Stimulated activated CD8-positive, alpha-beta memory T cell treated with anti-CD3 and anti-CD28 coated beads, Interleukin-4, amount 100 ng/mL, for 1 hour (primary cell): Measurements from ENCODE around the gene PTPN22.
"Not testable (repeated sequence)": the region's sequence is repeated elsewhere in the genome, so short reads cannot be mapped to it uniquely, and the experiment has no call there.

Source experiments
- DNase-seq, 2 donors: peaks; one replicate each; pipeline ENCODE4 v3.0.0-alpha.2; 2020; ENCODE audit warnings: low read depth in 2 of 2, low spot score in 1 of 2

PTPN22 gene

GRCh38 chr1:113852694-113853093 is 18.8 kb downstream of the PTPN22 start:
- not testable (repeated sequence) for DNase-seq

DNA sequence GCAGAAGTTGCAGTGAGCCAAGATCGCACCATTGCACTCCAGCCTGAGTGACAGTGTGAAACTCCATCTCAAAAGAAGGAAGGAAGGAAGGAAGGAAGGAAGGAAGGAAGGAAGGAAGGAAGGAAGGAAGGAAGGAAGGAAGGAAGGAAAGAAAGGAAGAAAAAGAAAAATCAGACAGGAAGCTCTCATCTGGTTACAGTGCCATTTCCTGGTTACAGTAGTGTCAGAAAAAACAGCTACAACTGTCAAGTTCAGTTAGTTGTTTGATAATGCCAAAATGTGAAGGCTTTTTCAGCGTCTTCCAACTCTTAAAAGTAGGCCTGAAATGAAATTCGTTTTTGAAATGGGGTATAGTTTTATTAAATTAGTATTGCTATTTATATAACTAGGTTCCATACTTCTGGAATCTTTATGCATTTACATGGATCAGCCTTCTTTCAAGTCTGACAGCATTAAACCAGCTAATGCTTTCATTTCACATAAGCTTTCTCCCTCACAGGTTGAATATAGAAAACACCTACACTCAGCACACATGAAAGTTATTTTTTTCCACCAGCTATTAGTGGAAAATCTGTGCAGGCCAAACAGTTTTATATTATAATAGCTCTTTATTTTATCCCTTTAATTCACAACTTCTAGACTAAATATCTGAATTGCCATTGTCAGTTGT is 21.2 kb downstream of the PTPN22 start:
- DNase-seq = no peak

DNA sequence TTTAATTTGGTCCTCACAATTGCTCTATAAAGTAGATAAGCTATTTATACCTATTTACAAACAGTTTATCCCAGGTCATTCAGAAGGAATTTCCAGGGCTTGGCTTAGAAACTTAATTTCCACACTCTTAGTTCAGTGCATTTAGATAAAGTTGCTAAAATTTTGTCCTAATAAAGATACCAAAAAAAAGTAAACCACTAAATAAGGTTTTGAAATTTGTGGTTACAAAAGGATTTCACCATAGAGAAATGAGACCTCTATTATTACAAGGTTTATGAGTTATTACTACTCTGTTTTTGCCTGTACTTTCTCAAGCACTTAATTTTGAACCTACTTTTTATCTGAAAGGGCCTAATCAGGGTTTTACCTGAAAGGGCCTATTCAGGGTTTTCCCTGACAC is 22.4 kb downstream of the PTPN22 start:
- DNase-seq = no peak

DNA sequence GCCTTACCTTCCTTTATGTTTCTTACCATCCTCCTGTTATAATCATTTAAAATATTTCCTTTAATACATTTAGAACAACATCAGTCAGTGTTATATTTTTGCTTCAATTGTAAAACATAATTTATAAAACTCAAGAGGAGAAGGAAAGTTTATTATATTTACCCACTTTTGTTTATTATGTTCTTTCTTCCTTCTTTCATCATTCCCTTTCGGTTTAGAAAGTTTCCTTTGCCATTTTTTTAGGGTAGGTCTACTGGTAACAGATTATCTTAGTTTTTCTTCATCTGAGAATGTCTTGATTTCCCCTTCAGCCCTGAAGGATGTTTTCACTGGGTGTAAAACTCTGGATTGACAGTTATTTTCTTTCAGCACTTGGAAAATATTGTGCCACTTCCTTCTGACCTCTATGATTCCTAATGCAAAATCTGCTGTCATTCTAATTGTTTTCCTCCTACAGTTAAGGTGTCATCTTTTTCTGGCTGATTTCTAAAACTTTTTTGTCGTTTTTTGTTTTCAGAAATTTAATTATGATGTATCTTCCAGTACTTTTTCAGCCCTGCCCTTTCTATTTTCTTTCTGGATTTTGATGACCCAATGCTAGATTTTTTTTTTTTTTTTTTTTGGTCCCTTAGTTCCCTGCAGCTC is 25.0 kb downstream of the PTPN22 start:
- DNase-seq = no peak

DNA sequence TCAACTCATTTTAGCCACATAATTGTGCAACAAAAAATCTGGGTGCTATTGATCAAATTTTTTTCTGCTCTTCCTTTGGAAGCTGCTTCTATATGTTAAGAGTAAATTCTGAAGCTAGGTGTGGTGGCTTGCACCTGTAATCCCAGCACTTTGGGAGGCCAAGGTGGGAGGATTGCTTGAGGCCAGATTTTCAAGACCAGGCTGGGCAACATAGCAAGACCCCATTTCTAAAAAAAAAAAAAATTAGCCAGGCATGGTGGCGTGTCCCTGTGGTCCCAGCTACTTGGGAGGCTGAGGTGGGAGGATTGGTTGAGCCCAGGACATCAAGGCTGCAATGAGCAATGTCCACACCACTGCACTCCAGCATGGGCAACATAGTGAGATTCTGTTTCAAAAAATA is 35.0 kb downstream of the PTPN22 start:
- no peak for DNase-seq

DNA sequence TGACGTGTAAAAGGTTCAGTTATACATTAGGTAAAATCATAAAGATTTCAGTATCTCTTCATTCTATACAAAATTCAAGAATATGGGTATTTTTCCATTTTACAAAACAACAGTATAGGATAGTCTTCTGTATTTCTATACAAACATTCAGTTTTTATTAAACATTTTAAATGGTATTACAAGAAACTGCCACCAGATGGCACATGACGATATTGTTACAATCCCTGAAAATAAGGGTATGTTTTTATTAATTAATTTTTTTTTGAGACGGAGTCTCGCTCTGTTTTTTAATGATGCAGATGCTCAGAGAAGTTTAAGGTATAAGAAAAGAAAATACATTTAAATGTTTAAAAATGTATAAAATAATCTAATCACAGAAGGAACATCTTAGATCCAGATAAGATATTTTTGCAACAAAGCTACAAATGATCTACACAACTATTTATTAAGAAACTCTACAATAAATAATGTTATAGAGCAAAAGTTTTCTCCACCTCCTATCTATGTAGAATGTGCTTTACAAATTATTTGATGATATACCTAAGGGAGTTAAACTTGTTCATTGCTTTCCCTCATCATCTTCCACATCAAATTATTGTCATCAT is 35.7 kb downstream of the PTPN22 start:
- no peak for DNase-seq

DNA sequence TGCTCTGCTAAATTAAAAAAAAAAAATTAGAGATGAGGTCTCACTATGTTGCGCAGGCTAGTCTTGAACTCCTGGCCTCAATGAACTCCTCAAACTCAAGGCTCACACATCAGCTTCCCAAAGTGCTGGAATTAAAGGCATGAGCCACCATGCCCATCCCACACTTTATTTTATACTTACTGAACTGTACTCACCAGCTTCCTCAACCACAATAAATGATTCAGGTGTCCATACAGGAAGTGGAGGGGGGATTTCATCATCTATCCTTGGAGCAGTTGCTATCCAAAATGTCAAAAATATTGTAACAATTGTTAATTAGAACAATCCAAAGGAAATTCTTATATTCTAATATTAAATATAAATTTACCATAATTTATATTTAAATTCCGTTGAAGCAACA is 36.8 kb downstream of the PTPN22 start:
- no peak for DNase-seq

DNA sequence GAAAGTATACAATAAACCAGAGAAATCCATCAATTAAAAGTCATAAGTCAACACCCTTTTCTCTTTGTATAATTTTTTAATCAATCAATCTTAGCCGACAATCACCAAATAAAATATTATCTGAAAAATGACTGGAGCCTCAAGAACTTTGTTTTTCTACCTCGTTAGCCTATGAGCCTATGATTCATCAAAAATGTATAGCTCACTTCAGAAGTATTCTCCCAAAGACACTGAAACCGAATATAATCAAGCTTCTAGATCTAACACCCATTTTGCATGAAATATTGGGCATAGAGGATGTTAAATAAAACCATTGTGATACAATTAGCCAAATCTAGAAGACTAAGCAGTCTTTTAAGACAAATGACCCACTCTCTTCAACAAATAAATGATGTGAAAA is 41.5 kb downstream of the PTPN22 start:
- DNase-seq = no peak

DNA sequence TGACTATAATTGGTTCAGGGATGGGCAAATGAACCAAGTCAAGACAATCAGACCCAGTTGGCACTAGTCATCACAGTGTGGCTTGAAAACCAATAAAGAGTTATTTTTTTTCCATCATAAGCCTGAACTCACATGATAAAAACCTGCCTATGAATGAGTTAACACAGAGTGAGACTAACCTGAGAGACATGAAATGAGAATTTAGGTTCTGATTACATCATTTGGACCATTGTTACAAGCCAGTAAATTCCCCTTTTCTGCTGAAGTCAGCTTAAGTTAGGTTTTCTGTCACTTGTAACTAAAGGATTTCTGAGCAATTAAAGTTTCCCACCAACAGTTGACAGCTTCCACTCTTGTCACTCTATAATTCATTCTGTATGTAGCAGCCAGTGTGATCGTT is 49.6 kb downstream of the PTPN22 start:
- DNase-seq = no peak

DNA sequence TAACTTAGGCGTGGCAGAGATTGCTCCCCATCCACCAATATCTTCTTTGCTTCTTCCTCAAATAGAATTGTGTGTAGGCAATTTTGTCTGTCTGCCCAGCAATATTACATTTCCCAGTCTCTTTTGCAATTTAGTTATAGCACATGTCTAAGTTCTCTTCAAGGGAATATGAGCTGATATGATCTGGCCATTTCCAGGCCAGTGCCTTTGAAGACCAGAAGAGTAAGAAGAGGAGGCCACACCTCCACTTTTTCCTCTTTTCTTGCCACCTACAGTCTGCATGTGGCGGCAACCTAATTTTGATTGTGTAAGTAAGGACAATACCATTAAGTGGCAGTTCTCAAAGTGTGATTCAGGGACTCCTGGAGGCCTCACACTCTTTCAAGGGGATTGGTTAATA is 52.9 kb downstream of the PTPN22 start:
- DNase-seq = no peak

- DNase-seq = no peak
Measured at GRCh38 chr1:113813218-113813617, 58.3 kb downstream of the PTPN22 start.

GRCh38 chr1:113812661-113813135 is 58.8 kb downstream of the PTPN22 start:
- DNase-seq = no peak

- peak; percentile 92 to 97 for DNase-seq
Measured at GRCh38 chr1:113811888-113812660, 59.4 kb downstream of the PTPN22 start, which contains the start of gene RSBN1. Gene RSBN1, minus strand, starts transcription at chr1:113812476. Its CDS starts 64 bp downstream, at chr1:113812412.

- DNase-seq = no peak
Measured at GRCh38 chr1:113811156-113811887, 60.2 kb downstream of the PTPN22 start.

DNA sequence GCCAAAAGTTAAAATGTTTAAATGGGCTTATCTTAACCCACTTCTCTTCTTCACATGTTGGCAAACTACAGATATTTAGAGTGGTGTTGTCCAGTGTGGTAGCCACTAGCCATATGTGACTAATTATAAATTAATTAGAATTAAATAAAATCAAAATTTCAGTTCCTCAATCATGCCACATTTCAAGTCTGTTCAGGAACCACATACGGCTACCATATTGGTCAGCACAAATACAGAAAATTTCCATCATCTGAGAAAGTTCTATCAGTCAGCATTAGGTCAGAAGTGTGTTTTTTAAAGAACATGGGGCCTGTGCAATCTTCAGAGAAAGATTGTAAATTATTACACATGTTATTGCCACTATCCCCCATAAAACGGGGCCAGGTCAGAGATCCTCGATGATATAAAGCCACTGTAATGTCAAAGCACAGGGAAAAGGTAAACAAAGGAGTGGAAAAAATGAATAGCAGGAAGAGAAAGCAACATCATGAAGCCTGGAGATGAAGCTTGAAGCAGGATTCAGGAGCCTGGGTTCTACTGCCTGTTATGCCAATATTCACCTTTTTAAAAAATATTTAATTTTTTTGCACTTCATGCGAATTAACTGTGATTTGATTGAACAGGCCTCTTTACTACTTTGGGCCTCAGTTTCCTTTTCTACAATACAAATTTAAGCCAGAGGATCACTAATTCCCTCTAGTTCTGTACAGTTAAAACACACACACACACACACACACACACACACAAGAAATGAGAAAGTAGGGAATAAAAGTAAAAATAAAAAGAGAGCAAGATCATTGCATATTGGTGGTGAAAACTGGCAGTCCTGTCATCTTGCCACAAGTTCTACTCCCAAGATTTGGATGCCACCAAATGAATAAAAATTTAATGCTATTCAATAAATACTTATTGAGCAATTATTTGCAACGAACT is 61.6 kb downstream of the PTPN22 start:
- DNase-seq = no peak

GRCh38 chr1:113808450-113809195 is 62.9 kb downstream of the PTPN22 start:
- no peak for DNase-seq

DNA sequence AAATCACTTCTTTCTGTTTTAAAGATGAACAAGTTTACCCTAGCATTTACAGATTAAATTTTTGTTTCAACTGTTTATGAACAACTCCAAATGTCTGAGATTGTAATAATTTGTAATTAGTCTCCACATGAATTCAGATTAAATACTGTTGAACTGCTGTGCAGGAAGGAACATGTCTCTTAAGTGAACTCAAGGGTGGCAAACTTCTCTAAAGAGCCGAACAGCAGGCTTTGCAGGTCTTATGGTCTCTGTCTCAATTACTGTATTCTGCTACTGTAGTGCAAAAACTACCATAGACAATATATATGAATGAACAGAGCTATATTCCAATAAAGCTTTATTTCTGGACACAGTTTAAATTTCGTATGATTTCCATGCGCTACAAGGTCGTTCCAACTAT is 65.9 kb downstream of the PTPN22 start:
- DNase-seq = no peak

DNA sequence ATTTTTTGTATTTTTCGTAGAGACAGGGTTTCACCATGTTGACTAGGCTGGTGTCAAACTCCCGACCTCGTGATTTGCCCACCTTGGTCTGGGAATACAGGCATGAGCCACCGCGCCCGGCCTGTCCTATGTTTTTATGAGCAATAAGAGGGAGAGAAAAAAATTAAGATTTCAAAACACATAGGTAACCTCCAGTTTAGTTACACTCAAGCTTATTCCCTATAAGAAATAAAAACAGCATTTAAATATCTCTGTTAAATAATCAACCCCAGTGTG is 66.3 kb downstream of the PTPN22 start:
- DNase-seq = no peak
